Pulmonary artery endothelial cell (primary cell): Measurements from ENCODE around the gene ZNF354B. TPM values are rescaled to one million over a fixed set of nuclear protein-coding genes. Genes with fewer than 3 reads are reported as not detected.
"Not testable (repeated sequence)": the region's sequence is repeated elsewhere in the genome, so short reads cannot be mapped to it uniquely, and the experiment has no call there.

Experiments used
- DNase-seq: peaks from one replicate; pipeline ENCODE4 v3.0.0-alpha.2; 2011; ENCODE audit warnings: low read depth, low spot score
- total RNA-seq: library from RNA; depleted of rRNA; stranded (reverse); fragments of >200 nt; gene quantifications from 2 replicates; pipeline ENCODE4 v1.2.3, GENCODE V29; 2014

ZNF354B gene
- total RNA-seq, result 5.6 and 8.8 TPM in 2 replicates

- peak; percentile 92 for DNase-seq
Measured at GRCh38 chr5:178859625-178860521, at the start of gene ZNF354B. Gene ZNF354B, plus strand, starts transcription at chr5:178859953. Its CDS starts 1,095 bp downstream, at chr5:178861048.

GRCh38 chr5:178817506-178817905 is 42.2 kb upstream of the ZNF354B start:
- DNase-seq, result no peak

DNA sequence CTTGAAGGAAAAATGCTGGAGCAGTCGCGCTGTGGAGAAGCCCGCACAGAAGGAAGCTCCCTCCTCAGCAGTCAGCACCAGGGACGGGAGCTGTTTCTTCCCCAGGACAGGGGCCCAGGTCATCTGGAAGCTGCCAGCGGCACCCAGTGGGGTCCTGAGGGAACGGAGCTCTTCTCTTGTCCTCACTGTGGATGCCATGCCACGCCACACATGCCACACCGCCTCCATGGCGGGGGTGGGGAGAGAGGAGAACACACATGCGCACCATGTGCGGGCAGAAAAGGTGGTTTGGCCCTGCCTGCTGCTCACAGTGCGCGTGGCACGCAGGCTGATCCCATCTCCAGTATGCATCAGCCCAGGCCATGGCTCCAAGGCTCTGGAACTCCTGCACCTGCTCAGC is 41.7 kb upstream of the ZNF354B start:
- DNase-seq, result no peak

GRCh38 chr5:178820001-178820400 is 39.8 kb upstream of the ZNF354B start:
- no peak for DNase-seq

DNA sequence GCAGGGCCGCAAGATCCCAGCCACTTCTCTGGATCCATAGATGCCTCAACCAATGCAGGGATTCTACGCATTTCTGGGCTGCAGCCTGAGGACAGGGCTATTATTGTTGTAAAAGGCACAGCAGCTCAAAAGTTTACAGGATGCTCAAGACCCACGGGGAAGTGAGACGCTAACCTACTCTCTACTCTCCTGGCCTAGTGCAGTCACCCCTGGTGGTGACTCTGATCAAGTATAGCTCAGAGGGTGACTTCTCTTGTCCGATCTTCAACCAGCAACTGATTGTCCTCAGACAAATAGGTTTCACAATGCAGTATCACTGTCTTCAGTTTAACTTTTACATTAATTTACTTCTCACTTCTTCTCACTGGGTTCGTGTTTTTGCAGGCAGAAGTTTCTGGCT is 34.3 kb upstream of the ZNF354B start:
- no peak for DNase-seq

DNA sequence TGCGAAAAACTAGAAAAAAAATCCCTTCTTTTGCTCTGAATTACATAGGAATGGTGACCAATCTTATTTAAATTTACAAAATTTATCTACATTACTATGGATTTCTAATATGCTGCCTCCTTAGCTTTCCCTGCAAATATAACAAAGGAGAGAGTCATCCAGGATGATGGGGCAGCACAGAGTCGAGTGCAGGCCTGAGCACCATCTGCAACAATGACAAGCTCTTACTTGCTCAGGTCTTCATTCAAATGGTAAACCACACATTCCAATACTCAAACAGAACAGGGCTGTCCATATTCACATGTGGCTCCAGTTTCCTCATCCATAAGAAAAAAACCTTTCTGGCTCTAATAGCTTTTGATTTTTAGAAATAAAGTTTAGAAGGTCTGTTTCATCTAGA is 33.5 kb upstream of the ZNF354B start:
- DNase-seq, result no peak

- no peak for DNase-seq
Measured at GRCh38 chr5:178827636-178828035, 32.1 kb upstream of the ZNF354B start.

DNA sequence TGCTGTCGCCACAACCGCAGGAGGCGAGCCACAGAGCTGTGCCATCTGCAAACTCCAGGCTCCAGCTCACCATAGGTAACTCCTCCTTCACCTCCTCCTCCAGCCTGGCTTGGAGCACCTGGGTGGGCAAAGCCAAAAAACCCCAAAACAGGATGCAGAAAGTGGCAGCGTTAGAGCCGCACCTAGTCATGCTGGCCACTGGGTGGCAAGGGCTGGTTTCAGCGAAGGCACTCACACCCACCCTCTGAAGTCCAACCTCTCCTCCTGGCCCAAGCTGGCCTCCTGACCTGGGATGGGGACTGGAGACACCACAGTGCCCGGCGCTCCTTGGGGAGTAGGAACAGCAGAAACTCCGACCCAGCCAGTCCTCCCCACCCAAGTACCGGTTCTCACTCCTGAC is 28.7 kb upstream of the ZNF354B start:
- DNase-seq, result no peak

- DNase-seq, result no peak
Measured at GRCh38 chr5:178832618-178833201, 27.0 kb upstream of the ZNF354B start.

DNA sequence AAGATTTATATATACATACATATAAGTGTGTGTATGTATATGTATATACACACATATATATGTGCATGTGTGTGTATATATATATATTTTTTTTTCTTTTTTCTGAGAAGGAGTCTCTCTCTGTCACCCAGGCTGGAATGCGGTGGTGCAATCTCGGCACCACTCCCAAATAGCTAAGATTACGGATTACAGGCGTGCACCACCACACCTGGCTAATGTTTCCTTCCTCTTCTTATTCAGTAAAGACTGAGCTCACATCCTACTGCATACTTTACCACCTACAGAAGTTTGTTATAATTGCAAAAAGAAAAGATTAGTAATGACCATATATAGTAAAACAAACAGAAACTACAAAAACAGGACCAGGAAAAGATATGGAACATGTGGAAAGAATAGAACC is 23.1 kb upstream of the ZNF354B start:
- no peak for DNase-seq

GRCh38 chr5:178838695-178839318 is 20.9 kb upstream of the ZNF354B start:
- DNase-seq, result not testable (repeated sequence)

DNA sequence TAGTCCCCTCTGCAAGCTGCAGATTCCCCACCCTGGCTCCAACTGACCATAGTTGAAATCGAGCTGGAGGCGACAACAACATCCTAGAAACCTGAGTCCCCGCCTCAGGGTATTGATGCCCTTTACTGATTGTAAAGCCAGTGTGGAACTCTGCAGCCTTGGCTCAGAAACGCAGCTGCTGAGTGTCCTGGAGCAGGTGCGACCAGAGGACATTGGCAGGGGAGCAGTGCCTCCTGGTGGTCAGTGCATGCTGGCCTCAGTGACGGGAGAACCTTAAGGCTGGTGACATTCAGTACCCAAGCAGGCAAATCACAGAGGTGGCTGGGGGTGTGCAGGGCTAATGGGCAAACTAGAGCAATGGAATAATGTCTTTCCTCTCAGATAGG is 20.4 kb upstream of the ZNF354B start:
- DNase-seq, result no peak

DNA sequence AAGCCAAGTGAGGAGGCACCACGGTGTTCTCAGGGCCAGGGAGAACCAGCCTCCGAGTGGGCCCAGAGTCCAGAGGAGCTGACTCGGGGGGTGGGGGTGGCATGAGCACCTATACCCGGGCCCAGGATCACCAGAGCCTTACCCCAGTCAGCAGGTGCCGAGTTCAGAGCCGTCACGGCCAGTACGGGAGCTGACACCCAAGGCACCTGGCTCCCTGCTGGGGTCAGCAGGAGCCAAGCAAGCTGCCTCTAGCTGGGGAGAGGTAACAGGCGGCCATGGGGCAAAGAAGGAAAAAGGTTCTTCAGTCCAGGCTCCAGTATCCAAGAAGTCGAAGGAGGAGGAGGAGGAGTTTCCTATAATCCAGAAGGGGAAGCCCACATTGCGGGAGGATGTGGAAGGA is 19.4 kb upstream of the ZNF354B start:
- not testable (repeated sequence) for DNase-seq

DNA sequence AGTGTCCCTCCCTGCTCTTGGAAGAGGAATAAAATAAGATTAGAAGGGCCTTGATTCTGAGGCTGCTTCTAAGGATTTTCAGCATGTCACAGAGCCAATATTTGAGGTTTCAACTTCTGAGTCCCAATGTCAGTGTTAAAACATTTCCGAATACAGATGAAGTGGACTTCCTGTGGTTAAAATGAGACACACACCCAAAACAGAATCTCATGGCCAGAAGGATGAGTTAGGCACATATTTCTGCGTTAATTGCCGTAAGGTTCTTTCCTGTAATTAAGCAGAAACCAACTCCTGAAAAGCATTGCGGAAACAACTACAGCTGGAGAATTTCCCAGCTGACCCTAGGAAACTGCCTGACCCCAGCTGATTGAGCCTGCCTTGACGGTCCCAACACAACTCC is 10.4 kb upstream of the ZNF354B start:
- no peak for DNase-seq

DNA sequence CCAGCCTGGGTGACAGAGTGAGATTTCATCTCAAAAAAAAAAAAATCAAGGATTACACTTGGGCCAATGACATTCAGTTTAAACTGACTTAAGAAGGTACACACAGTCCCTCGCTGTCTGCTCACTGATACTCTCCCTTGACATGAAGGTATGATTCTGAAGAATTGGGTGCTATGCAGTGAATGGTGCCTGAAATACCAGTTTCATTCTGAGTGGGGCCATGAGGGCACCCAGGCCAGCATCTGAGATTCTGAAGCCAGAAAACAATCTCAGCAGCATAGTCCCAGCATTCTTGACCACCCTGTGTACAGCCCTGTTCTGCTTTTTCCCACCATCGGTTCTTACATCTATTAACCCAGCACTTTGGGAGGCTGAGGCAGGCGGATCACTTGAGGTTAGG is 7.8 kb upstream of the ZNF354B start:
- no peak for DNase-seq

GRCh38 chr5:178854284-178854683 is 5.5 kb upstream of the ZNF354B start:
- DNase-seq, result no peak

- not testable (repeated sequence) for DNase-seq
Measured at GRCh38 chr5:178860615-178861014, 862 bp downstream of the ZNF354B start.

GRCh38 chr5:178861627-178862026 is 1.9 kb downstream of the ZNF354B start:
- DNase-seq, result no peak

- DNase-seq, result no peak
Measured at GRCh38 chr5:178866946-178867345, 7.2 kb downstream of the ZNF354B start.

GRCh38 chr5:178869577-178869976 is 9.8 kb downstream of the ZNF354B start:
- DNase-seq, result no peak

DNA sequence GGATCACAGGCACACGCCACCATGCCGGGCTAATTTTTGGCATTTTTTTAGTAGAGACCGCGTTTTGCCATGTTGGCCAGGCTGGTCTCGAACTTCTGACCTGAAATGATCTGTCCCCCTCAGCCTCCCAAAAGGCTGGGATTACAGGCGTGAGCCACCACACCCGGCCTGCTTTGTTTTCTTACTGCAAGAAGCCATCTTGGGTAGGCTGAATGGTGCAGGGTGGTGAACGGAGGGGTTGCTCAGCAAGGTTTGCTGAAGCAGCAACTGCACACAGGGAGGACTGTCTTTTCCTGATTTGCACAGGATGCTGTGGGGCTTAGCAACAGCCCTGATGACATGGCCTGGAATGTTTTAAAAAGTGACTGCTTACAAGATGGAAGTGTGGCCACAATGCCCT is 10.7 kb downstream of the ZNF354B start:
- no peak for DNase-seq

DNA sequence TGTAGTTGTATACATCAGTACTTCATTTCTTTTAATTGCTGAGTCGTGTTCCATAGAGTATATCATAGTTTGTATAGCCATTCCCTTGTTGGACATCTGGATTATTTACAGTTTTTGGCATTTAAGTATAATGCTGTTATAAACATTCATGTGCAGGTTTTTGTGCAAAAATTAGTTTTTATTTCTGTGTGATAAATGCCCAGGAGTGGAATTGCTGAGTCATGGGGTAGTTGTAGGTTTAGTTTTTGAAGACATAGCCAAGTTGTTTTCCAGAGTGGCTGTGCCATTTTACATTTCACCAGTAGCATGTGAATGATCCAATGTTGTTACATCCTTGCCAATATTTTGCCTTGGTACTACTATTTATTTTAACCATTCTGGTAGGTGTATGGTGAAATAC is 12.5 kb downstream of the ZNF354B start:
- no peak for DNase-seq
